WERI-Rb-1 (cell line): ENCODE data around the gene RPP30.

Experiments
- DNase-seq: peaks from one replicate; pipeline ENCODE4 v3.0.0-alpha.2; 2020
- H3K27ac ChIP-seq: fragments of 250-450 bp; sonication (Bioruptor Pico); 2 replicates; pipeline ENCODE4 v1.5.1; 2020; ENCODE audit warnings: mild to moderate bottlenecking, moderate library complexity
- H3K27me3 ChIP-seq: fragments of 250-450 bp; sonication (Bioruptor Pico); 2 replicates; pipeline ENCODE4 v1.5.1; 2021; ENCODE audit warnings: mild to moderate bottlenecking, low read depth, moderate library complexity; ENCODE audit not compliant: insufficient read depth, severe bottlenecking
- H3K36me3 ChIP-seq: fragments of 250-450 bp; sonication (Bioruptor Pico); 2 replicates; pipeline ENCODE4 v1.5.1; 2020; ENCODE audit warnings: mild to moderate bottlenecking, moderate library complexity
- H3K4me3 ChIP-seq: 2 replicates; pipeline ENCODE4 v1.5.1; 2011; ENCODE audit warnings: low read depth, mild to moderate bottlenecking, control low read depth, low read length
- H3K9me3 ChIP-seq: fragments of 250-450 bp; sonication (Bioruptor Pico); 2 replicates; pipeline ENCODE4 v1.5.1; 2021; ENCODE audit warnings: mild to moderate bottlenecking, moderate library complexity; ENCODE audit not compliant: severe bottlenecking
- TF ChIP-seq, protein P1 (sequence below): IDR thresholded peaks from 2 replicates; pipeline ENCODE4 v1.5.1; 2011; ENCODE audit warnings: low read depth, mild to moderate bottlenecking, control low read depth, inconsistent platforms, low read length

Gene RPP30

DNA sequence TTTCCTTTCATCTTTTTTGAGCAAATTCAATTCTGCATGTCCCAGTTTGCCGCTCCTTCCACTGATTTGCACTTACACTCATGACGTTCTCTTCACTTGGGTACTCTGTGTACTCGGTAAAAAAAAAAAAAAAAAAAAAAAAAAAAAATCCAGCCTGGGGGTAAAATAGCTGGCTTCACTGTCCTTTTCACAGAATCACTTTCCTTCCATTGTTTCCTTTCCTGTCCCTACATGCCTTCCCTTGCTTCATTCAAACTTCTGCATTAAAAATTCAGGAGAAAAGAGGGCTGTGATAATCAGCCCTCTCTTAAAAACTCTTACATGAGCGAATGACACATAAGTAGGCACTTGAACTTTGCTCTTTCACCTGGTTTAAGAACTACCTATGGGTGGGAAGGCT, 40.4 kb downstream of the RPP30 start:
- Histone ChIP-seq H3K36me3 (no peaks in the 10 kb centered on the region; the same call in 1 of the 2 replicates), H3K4me3 (no peak overlapping the region), H3K9me3 (no peaks in the 10 kb centered on the region), H3K27me3 (no peaks in the 10 kb centered on the region), H3K27ac (no peak overlapping the region)
- DNase-seq, result no peak
- TF ChIP-seq, protein P1, sequence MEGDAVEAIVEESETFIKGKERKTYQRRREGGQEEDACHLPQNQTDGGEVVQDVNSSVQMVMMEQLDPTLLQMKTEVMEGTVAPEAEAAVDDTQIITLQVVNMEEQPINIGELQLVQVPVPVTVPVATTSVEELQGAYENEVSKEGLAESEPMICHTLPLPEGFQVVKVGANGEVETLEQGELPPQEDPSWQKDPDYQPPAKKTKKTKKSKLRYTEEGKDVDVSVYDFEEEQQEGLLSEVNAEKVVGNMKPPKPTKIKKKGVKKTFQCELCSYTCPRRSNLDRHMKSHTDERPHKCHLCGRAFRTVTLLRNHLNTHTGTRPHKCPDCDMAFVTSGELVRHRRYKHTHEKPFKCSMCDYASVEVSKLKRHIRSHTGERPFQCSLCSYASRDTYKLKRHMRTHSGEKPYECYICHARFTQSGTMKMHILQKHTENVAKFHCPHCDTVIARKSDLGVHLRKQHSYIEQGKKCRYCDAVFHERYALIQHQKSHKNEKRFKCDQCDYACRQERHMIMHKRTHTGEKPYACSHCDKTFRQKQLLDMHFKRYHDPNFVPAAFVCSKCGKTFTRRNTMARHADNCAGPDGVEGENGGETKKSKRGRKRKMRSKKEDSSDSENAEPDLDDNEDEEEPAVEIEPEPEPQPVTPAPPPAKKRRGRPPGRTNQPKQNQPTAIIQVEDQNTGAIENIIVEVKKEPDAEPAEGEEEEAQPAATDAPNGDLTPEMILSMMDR, result no peak

DNA sequence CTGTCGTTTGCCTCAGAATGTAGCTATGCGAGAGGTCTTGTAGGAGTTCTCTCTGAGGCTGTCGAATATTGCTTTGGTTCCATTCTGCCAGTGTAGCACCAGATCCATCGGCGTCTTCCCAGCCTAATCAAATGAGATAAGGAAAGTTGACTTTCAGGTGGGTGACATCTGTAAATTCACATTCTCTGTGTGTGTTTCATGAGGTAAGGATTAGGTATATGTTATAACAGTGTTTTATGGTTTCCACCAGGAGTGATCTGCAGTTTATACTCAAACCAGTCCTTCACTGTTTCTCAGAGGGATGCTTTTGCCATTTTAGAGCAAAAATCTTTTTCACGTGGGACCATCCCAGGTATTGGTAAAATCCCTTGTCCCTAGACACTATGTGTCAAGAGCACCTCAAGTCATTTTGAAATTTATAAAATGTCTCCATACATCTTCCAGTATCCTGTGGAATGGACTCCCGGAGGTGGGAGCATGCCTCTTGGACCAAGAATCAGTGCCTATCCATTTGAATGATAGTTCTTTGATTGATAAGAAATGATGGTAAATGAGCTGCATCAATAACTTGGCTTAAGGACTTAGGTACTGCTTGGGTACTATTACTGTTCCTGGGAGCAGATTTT, 41.2 kb downstream of the RPP30 start:
- no peak overlapping the region for H3K4me3 ChIP-seq
- no peaks in the 10 kb centered on the region for H3K9me3 ChIP-seq
- no peak for DNase-seq
- H3K27ac ChIP-seq, result no peak overlapping the region
- no peaks in the 10 kb centered on the region for H3K36me3 ChIP-seq
- no peaks in the 10 kb centered on the region for H3K27me3 ChIP-seq
- TF ChIP-seq, protein P1, result no peak

DNA sequence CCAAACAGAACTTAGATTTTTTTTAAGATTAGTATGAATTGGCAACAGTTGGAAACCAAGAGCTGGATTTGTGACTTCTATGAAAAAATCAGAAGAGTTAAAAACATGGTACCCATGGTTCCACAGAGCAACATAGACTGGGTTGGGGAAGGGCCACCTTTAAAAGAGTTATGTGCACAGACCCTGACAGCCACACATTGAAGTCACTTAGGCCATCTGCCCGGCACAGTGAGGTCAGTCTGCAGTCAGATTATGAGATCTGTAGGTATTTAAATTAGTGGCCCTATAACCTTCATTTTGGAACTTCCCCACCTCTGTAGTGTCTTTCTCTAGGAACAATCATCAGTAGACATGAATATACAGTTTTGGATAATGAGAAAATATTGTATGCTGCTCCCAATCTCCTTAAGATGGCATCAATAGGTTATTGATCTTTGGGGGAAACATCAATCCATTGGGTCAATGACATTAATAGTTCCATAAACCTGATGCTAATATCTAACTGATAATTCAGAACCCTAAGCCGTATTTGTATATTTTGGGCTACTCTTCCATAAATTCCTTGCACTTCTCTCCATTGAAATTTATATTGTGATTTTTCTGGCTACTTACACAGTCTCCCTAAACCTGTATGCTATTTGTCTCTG, 42.1 kb downstream of the RPP30 start:
- Histone ChIP-seq H3K9me3 (no peaks in the 10 kb centered on the region), H3K36me3 (no peaks in the 10 kb centered on the region), H3K4me3 (no peak overlapping the region), H3K27me3 (no peaks in the 10 kb centered on the region), H3K27ac (no peak overlapping the region)
- TF ChIP-seq, protein P1, result no peak
- no peak for DNase-seq

DNA sequence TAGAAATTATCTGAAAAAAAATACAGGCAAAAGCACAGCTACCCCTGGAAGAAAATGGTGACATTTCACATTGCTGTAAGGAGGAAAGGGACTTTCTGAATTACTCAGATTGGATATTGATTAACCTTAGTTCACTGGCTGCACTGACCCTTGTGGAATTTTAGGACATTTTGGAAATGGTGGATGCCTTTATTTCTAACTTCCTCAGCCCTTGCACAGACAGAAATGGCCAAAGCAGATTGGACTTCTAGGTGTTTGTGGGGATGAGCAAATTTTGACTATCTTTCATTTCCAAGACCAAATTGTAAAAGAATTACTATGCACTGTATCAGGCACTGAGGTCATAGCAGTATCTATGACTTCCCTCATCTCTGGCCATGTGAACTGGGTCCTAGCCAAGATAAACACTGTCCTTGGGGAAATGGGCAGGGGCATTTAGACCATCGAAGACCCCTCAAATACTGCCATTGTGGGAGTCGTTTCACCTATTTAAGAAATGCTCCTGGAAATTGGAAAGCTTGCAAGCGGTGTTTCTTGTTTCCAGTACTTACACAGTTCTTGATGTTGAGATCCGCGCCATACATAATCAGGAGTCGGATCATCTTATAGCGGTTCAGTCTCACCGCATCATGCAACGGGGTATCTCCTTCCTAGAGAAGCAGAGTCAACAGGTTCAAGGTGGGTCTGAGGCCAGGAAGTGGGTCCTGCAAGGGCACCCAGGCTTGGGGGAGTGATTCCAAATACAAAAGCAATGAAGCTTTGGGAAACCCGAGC, 43.4 kb downstream of the RPP30 start:
- DNase-seq, result no peak
- Histone ChIP-seq H3K27me3 (no peaks in the 10 kb centered on the region), H3K36me3 (no peaks in the 10 kb centered on the region), H3K9me3 (no peaks in the 10 kb centered on the region), H3K27ac (no peak overlapping the region), H3K4me3 (no peak overlapping the region)
- TF ChIP-seq, protein P1, result no peak

DNA sequence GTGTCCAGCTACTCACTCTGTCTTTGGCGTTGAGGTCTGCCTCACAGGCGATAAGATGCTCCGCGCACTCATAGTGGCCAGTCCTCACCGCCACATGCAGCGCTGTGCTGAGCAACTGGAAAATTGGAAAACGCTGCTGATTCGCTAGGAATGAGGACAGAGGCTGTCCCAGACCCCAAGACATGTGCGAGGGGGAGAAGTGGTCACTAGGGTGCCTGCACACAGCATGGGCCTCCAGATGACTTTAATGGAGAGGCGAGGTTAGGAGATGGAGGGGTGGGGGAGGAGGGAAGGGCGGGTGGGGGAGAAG, 43.9 kb downstream of the RPP30 start:
- H3K36me3 ChIP-seq, result no peaks in the 10 kb centered on the region
- no peak overlapping the region for H3K4me3 ChIP-seq
- no peak overlapping the region for H3K27ac ChIP-seq
- no peaks in the 10 kb centered on the region for H3K27me3 ChIP-seq
- DNase-seq, result no peak
- H3K9me3 ChIP-seq, result no peaks in the 10 kb centered on the region
- TF ChIP-seq, protein P1, result no peak
